NCI-H460 (cell line): ENCODE measurements around the gene SPATA31C2. TPM values are rescaled to one million over a fixed set of nuclear protein-coding genes. Genes with fewer than 3 reads are reported as not detected.
"Not testable (repeated sequence)": the region's sequence is repeated elsewhere in the genome, so short reads cannot be mapped to it uniquely, and the experiment has no call there.

Experiments used
- DNase-seq: peaks from one replicate; pipeline ENCODE4 v3.0.0-alpha.2; 2016; ENCODE audit warnings: low read depth; ENCODE audit errors: extremely low read depth
- total RNA-seq: library from RNA; depleted of rRNA; stranded (reverse); fragments of >200 nt; shearing (Covaris generic); gene quantifications from 2 replicates; pipeline ENCODE4 v1.2.3, GENCODE V29; 2014; rRNA removed

Gene SPATA31C2
- total RNA-seq, 1 experiment from 2014 or later, result not detected

- DNase-seq, result not testable (repeated sequence)
These were observed 10.5 kb downstream of the SPATA31C2 start for GRCh38 chr9:88127700-88128300.

GRCh38 chr9:88123413-88123812 lies 14.9 kb downstream of the SPATA31C2 start:
- not testable (repeated sequence) for DNase-seq

GRCh38 chr9:88118121-88118520 lies 20.2 kb downstream of the SPATA31C2 start:
- DNase-seq, result not testable (repeated sequence)

- DNase-seq, result not testable (repeated sequence)
These were observed 23.2 kb downstream of the SPATA31C2 start for GRCh38 chr9:88114968-88115612.

- not testable (repeated sequence) for DNase-seq
These were observed 23.9 kb downstream of the SPATA31C2 start for GRCh38 chr9:88114283-88114967.

DNA sequence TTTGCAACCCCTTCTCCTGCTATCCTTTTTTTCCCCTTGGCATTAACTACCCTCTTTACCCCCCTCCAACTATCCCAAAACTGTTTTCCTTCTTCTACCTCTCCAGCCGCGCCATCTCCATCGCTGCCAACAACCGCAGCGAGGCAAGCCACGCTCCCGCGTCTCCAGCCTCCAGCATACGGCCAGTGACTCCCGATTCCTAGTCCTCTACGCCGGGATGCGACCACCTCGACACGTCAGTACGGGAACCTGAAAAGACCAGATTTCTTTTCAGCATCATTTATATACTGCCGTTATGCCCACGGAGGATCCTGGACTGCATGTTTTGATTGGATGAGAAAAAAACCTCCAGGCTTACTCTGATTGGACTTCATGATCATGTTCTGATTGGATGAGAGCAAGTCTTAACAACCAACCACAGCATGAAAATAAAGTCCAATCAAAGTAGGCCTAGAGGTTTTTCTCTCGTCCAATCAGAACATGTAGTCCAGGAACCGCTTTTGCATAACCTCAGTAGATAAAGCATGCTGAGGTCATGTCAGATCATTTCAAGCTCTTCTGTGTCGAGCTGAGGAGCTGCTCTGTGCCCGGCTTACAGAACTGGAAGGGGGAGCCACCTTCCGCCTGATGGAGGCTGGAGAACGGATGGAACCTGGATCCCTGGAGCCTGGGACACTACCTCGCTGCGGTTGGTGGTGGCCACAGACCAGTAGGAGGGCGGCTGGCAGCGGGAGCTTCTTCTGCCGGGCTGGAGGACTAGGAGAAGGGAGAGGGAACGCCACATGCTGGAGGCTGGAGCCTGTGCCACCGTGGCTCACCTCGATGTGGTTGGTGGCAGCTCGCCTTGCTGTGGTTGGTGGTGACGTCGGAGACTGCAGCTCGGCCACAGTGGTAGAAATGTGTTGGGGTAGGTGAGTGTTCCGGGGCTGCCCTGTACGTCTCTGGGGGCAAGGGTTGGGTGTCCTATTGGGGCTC lies 24.8 kb downstream of the SPATA31C2 start:
- DNase-seq, result not testable (repeated sequence)

DNA sequence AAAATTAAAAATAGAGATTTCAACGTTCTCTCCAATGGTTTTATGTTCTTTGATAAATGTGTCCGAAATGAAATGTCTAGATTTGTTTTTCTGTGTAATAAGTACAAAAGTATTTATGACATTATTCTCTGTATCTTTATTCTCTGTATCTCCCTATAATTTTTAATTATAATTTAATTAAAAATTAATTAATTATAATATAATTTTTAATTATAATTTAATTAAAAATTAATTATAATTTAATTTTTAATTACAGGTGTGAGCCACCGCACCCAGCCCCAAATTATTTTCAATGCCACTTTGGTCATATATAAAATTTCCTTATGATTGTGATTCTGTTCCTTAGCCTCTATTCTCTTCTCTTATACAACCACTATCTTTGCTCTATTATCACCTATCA lies 28.2 kb downstream of the SPATA31C2 start:
- no peak for DNase-seq

DNA sequence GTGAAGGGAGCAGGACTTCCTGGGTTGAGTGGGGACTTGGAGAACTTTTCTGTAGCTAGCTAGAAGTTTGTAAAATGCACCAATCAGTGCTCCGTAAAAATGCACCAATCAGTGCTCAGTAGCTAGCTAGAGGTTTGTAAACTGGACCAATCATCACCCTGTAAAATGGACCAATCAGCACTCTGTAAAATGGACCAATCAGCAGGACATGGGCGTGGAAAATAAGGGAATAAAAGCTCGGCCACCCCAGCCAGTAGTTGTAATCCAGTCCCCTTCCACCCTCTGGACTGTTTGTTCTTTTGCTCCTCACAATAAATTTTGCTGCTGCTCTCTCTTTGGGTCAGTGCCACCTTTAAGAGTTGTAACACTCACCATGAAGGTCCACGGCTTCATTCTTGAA lies 29.5 kb downstream of the SPATA31C2 start:
- no peak for DNase-seq

DNA sequence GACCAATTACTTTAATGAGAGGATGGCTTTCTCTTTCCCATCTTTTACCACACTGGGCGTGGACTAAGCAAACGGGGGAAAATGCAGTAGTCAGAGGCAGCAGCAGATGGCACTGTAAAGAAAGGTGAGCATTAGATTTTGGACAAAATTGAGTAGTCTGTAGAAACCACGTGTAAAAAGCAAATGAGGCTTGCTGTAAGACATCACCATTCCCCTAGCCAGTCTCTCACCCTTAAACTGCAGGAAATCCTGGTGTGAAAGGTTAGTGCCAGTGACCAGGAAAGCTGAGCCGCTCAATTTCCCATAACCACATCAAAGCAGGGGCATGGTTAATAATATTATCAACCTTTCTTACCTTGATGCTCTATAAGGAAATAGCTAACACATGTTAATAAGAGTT lies 31.8 kb downstream of the SPATA31C2 start:
- DNase-seq, result peak; percentile 5

DNA sequence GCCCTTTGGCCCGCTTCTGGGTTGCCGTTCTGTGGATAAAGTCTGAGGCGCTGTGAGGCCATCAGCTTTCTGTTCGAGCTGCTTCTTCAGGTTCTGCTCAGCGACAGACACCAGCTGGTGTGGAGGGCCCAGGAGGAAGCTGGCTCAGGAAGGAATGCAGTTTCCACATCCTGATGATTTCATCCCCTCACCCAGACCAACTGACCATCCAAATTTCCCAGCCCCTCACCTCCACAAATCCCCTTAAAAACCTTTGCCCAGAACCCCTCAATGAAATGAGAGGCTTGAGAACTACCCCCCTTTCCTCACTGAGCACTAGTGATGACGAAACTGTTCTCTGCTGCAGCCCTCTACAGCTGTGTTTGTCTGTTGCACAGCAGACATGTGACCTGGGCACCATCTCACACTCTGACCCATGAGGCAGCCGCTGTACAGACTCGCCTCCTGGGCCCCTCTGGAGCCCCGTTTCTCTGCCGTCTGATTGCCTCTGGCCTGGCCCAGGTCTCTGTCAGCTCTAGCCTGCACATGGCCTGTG lies 45.4 kb downstream of the SPATA31C2 start:
- DNase-seq, result no peak

GRCh38 chr9:88090151-88090581 lies 48.1 kb downstream of the SPATA31C2 start:
- no peak for DNase-seq

GRCh38 chr9:88087906-88088305 lies 50.4 kb downstream of the SPATA31C2 start:
- no peak for DNase-seq

DNA sequence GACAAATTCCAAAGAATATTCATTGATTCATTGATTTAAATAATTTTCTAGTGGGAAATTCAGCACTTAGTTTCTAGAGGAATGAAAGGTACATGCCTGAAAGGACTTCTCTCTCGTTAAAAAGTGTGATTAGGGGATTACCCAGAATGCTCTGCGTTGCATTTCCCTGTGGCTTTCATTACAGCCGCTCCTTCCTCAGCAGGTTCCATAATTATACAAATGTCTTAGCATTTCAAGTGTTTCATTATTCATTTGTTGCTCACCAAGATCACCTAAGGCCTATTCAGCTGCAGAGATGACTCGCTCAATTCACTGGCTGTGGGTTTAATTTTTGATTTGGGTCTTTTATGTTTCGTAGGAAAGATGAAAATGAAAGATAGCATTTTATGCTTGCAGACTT lies 52.8 kb downstream of the SPATA31C2 start:
- DNase-seq, result no peak

- no peak for DNase-seq
These were observed 53.7 kb downstream of the SPATA31C2 start for GRCh38 chr9:88084357-88085183.

Other genes starting within 250 kb of the SPATA31C2 start
- gene SPATA31C1, start 220.5 kb downstream of the SPATA31C2 start, total RNA-seq, result not detected in 2 replicates
- gene CDK20, start 163.9 kb downstream of the SPATA31C2 start, total RNA-seq, result 5.5 and 6.5 TPM in 2 replicates
- 47.6 and 58.4 TPM in 2 replicates for gene SPIN1, start 250.0 kb upstream of the SPATA31C2 start, total RNA-seq